Mesendoderm (in vitro differentiated cells): Measurements from ENCODE around the gene ICA1L. TPM values are rescaled to one million over a fixed set of nuclear protein-coding genes. Genes with fewer than 3 reads are reported as not detected.
A peak's percentile ranks its signal among the peaks of the same experiment; 100 is the strongest.
"Not testable (repeated sequence)": the region's sequence is repeated elsewhere in the genome, so short reads cannot be mapped to it uniquely, and the experiment has no call there.

ENCODE experiments used
- DNase-seq: peaks from one replicate; pipeline ENCODE4 v3.0.0; 2013
- H2AK5ac ChIP-seq: 2 replicates; pipeline ENCODE4 v1.6.1; 2013; ENCODE audit warnings: low read length, inconsistent platforms
- H2BK120ac ChIP-seq: 2 replicates; pipeline ENCODE4 v1.6.1; 2013; ENCODE audit warnings: low read depth, mild to moderate bottlenecking, low read length, moderate library complexity, mixed read lengths
- H2BK15ac ChIP-seq: replicated peaks from 2 replicates; pipeline ENCODE4 v1.6.1; 2013; ENCODE audit warnings: low read depth, mild to moderate bottlenecking, moderate library complexity
- H2BK5ac ChIP-seq: 2 replicates; pipeline ENCODE4 v1.6.1; 2013; ENCODE audit warnings: low read length, inconsistent platforms
- H3K18ac ChIP-seq: 2 replicates; pipeline ENCODE4 v1.6.1; 2013; ENCODE audit warnings: mild to moderate bottlenecking, low read length, mixed read lengths
- H3K23ac ChIP-seq: one replicate; pipeline ENCODE4 v1.6.1; 2013; ENCODE audit warnings: low read length
- H3K27ac ChIP-seq: 2 replicates; pipeline ENCODE4 v1.5.1; 2013; ENCODE audit warnings: low read depth, mild to moderate bottlenecking, inconsistent platforms, low read length, moderate library complexity
- H3K27me3 ChIP-seq: 2 replicates; pipeline ENCODE4 v1.6.1; 2013; ENCODE audit warnings: low read length, control low read depth, mild to moderate bottlenecking, inconsistent platforms; ENCODE audit not compliant: insufficient read depth, poor library complexity
- H3K36me3 ChIP-seq: 2 replicates; pipeline ENCODE4 v1.6.1; 2013; ENCODE audit warnings: low read length, inconsistent platforms; ENCODE audit not compliant: control insufficient read depth, insufficient read depth
- H3K4ac ChIP-seq: one replicate; pipeline ENCODE4 v1.6.1; 2013; ENCODE audit warnings: low read depth, mild to moderate bottlenecking, low read length, moderate library complexity
- H3K4me1 ChIP-seq: 2 replicates; pipeline ENCODE4 v1.6.1; 2013; ENCODE audit warnings: low read depth, low read length, inconsistent platforms; ENCODE audit not compliant: control insufficient read depth
- H3K4me2 ChIP-seq: 2 replicates; pipeline ENCODE4 v1.6.1; 2013; ENCODE audit warnings: low read length
- H3K4me3 ChIP-seq: 2 replicates; pipeline ENCODE4 v1.5.1; 2013; ENCODE audit warnings: mild to moderate bottlenecking, low read length
- H3K56ac ChIP-seq: one replicate; pipeline ENCODE4 v1.6.1; 2013; ENCODE audit warnings: low read length
- H3K79me1 ChIP-seq: 2 replicates; pipeline ENCODE4 v1.6.1; 2013; ENCODE audit warnings: low read length, inconsistent platforms
- H3K79me2 ChIP-seq: 2 replicates; pipeline ENCODE4 v1.6.1; 2013; ENCODE audit warnings: mild to moderate bottlenecking, low read length; ENCODE audit not compliant: control insufficient read depth, insufficient read depth
- H3K9ac ChIP-seq: 2 replicates; pipeline ENCODE4 v1.6.1; 2013; ENCODE audit warnings: low read length, inconsistent platforms
- H4K5ac ChIP-seq: one replicate; pipeline ENCODE4 v1.6.1; 2013; ENCODE audit warnings: low read length
- H4K8ac ChIP-seq: one replicate; pipeline ENCODE4 v1.6.1; 2013; ENCODE audit warnings: low read depth, mild to moderate bottlenecking, control low read depth, low read length, moderate library complexity
- WGBS: extraction: QIAGEN DNeasy Blood & Tissue Kit; methylation state at CpG from one replicate; pipeline ENCODE4 v1.1.7; 2013; ENCODE audit warnings: low lambda C conversion rate, missing lambda C conversion rate; ENCODE audit not compliant: insufficient coverage; ENCODE audit errors: extremely low coverage; 5-methylcytosine and 5-hydroxymethylcytosine counted together
- polyA plus RNA-seq, 2 experiments: library from polyadenylated mRNA; stranded (reverse); fragments of 200-250 nt; gene quantifications; one replicate each; pipeline ENCODE4 v1.2.3, GENCODE V29; 2013

The ICA1L gene
- polyA plus RNA-seq (2013, experiment 1 of 2): 0.79 TPM
- polyA plus RNA-seq (2013, experiment 2 of 2): 1.0 TPM

- Histone ChIP-seq H3K18ac (peak within 1 kb of the TSS; percentile 71), H3K23ac (no peak within 1 kb of the TSS), H3K4me1 (no peaks in the 10 kb centered on the region), H2AK5ac (no peak within 1 kb of the TSS), H3K4ac (peak within 1 kb of the TSS; percentile 84), H2BK120ac (no peak within 1 kb of the TSS), H3K56ac (peak within 1 kb of the TSS; percentile 78), H3K27me3 (no peaks in the 10 kb centered on the region), H3K9ac (peak within 1 kb of the TSS; percentile 60), H3K4me2 (peak within 1 kb of the TSS; percentile 17), H4K8ac (no peak within 1 kb of the TSS), H3K4me3 (peak within 1 kb of the TSS; percentile 50), H2BK5ac (no peak within 1 kb of the TSS), H4K5ac (no peak within 1 kb of the TSS), H3K27ac (no peak within 1 kb of the TSS), H2BK15ac (no peak within 1 kb of the TSS), H3K79me1 (no peaks in the 10 kb centered on the region), H3K36me3 (no peaks in the 10 kb centered on the region), H3K79me2 (no peaks in the 10 kb centered on the region)
- no CpG with 5 or more reads among the region's 93 CpGs for WGBS
- DNase-seq: peak; percentile 74
Observed at GRCh38 chr2:202871300-202872141, at the start of gene ICA1L. Gene ICA1L (minus strand): TSS chr2:202871766. CDS start chr2:202829009, 42,757 bp downstream.

- no peaks in the 10 kb centered on the region for H3K36me3 ChIP-seq
- no peak overlapping the region for H2BK5ac ChIP-seq
- H3K4ac ChIP-seq: no peak overlapping the region
- no peak overlapping the region for H2BK15ac ChIP-seq
- H3K4me3 ChIP-seq: no peak overlapping the region
- H4K8ac ChIP-seq: no peak overlapping the region
- no peak overlapping the region for H2AK5ac ChIP-seq
- no peaks in the 10 kb centered on the region for H3K27me3 ChIP-seq
- WGBS: no CpG with 5 or more reads among the region's 1 CpG
- no peak overlapping the region for H3K18ac ChIP-seq
- H3K4me2 ChIP-seq: no peak overlapping the region
- no peaks in the 10 kb centered on the region for H3K79me2 ChIP-seq
- no peak for DNase-seq
- no peaks in the 10 kb centered on the region for H3K79me1 ChIP-seq
- no peak overlapping the region for H3K56ac ChIP-seq
- no peaks in the 10 kb centered on the region for H3K4me1 ChIP-seq
- H4K5ac ChIP-seq: no peak overlapping the region
- no peak overlapping the region for H3K27ac ChIP-seq
- H3K9ac ChIP-seq: no peak overlapping the region
- H2BK120ac ChIP-seq: no peak overlapping the region
- H3K23ac ChIP-seq: no peak overlapping the region
Observed at GRCh38 chr2:202918860-202919259, 47.3 kb upstream of the ICA1L start.

GRCh38 chr2:202912342-202913201, 41.0 kb upstream of the ICA1L start:
- not testable (repeated sequence) for H3K27me3 ChIP-seq, H3K27ac ChIP-seq, H2BK15ac ChIP-seq, H2BK5ac ChIP-seq, H3K79me1 ChIP-seq, H3K18ac ChIP-seq, H3K4me1 ChIP-seq, H2BK120ac ChIP-seq, H3K4ac ChIP-seq, H2AK5ac ChIP-seq, DNase-seq, H3K23ac ChIP-seq, H4K8ac ChIP-seq, H3K36me3 ChIP-seq, H4K5ac ChIP-seq
- peak overlapping the region; percentile 49 for H3K56ac ChIP-seq
- WGBS: no CpG with 5 or more reads among the region's 49 CpGs
- H3K9ac ChIP-seq: peak overlapping the region; percentile 77
- H3K4me3 ChIP-seq: peak overlapping the region; percentile 28
- H3K4me2 ChIP-seq: peak overlapping the region; percentile 46
- peaks cover 33% of the 10 kb centered on the region for H3K79me2 ChIP-seq

GRCh38 chr2:202911512-202912341, 40.2 kb upstream of the ICA1L start, which contains the start of the genes CARF and WDR12:
Gene CARF (plus strand): TSS chr2:202912275. CDS start chr2:202941903, 29,628 bp downstream.
Gene WDR12 (minus strand): TSS chr2:202911673. CDS start chr2:202911476, 197 bp downstream.
- H2BK15ac ChIP-seq: peak within 1 kb of the TSS; percentile 60
- H2BK5ac ChIP-seq: peak within 1 kb of the TSS; percentile 87
- WGBS: no CpG with 5 or more reads among the region's 39 CpGs

GRCh38 chr2:202911203-202911511, 39.6 kb upstream of the ICA1L start:
- no peak overlapping the region for H3K27ac ChIP-seq
- DNase-seq: no peak
- WGBS: no CpG with 5 or more reads among the region's 8 CpGs

More at GRCh38 chr2:202911512-202912341, 40.2 kb upstream of the ICA1L start, which contains the start of the genes CARF and WDR12:
- peak; percentile 97 for DNase-seq
- peak within 1 kb of the TSS; percentile 94 for H3K27ac ChIP-seq
- no peaks in the 10 kb centered on the region for H3K36me3 ChIP-seq
- peak within 1 kb of the TSS; percentile 17 for H3K4ac ChIP-seq
- H4K8ac ChIP-seq: peak within 1 kb of the TSS; percentile 89
- H3K79me2 ChIP-seq: peaks cover 33% of the 10 kb centered on the region
- peak within 1 kb of the TSS; percentile 84 for H3K56ac ChIP-seq
- H3K27me3 ChIP-seq: no peaks in the 10 kb centered on the region
- peak within 1 kb of the TSS; percentile 59 for H3K4me3 ChIP-seq
- H3K4me1 ChIP-seq: no peaks in the 10 kb centered on the region
- H4K5ac ChIP-seq: peak within 1 kb of the TSS; percentile 95
- peak within 1 kb of the TSS; percentile 77 for H3K9ac ChIP-seq
- H2AK5ac ChIP-seq: no peak within 1 kb of the TSS
- H2BK120ac ChIP-seq: no peak within 1 kb of the TSS
- H3K4me2 ChIP-seq: peak within 1 kb of the TSS; percentile 46
- no peaks in the 10 kb centered on the region for H3K79me1 ChIP-seq
- no peak within 1 kb of the TSS for H3K23ac ChIP-seq
- peak within 1 kb of the TSS; percentile 91 for H3K18ac ChIP-seq

More at GRCh38 chr2:202911203-202911511, 39.6 kb upstream of the ICA1L start:
- H2BK15ac ChIP-seq: no peak overlapping the region
- no peaks in the 10 kb centered on the region for H3K36me3 ChIP-seq
- H4K5ac ChIP-seq: no peak overlapping the region
- no peak overlapping the region for H4K8ac ChIP-seq
- peak overlapping the region; percentile 77 for H3K9ac ChIP-seq
- H3K23ac ChIP-seq: no peak overlapping the region
- H3K56ac ChIP-seq: peak overlapping the region; percentile 84
- H3K79me2 ChIP-seq: peaks cover 36% of the 10 kb centered on the region
- H2BK120ac ChIP-seq: no peak overlapping the region
- no peak overlapping the region for H2BK5ac ChIP-seq
- no peak overlapping the region for H3K18ac ChIP-seq
- no peaks in the 10 kb centered on the region for H3K4me1 ChIP-seq
- peak overlapping the region; percentile 59 for H3K4me3 ChIP-seq
- peak overlapping the region; percentile 8 for H3K4me2 ChIP-seq
- no peaks in the 10 kb centered on the region for H3K27me3 ChIP-seq
- H2AK5ac ChIP-seq: no peak overlapping the region
- no peaks in the 10 kb centered on the region for H3K79me1 ChIP-seq
- peak overlapping the region; percentile 17 for H3K4ac ChIP-seq
